HFF-Myc (cell line): ENCODE results near the gene HABP2.

Experiments used
- DNase-seq: peaks from one replicate; pipeline ENCODE4 v3.0.0-alpha.2; 2011; ENCODE audit warnings: low read depth; ENCODE audit errors: extremely low read depth
- H3K4me3 ChIP-seq: replicated peaks from 2 replicates; pipeline ENCODE4 v1.5.1; 2011; ENCODE audit warnings: low read depth, mild to moderate bottlenecking, control low read depth, low read length
- CTCF ChIP-seq: IDR thresholded peaks from 2 replicates; pipeline ENCODE4 v1.5.1; 2012; ENCODE audit warnings: mild to moderate bottlenecking, low read depth, low read length, control low read depth; ENCODE audit errors: missing control alignments

Gene HABP2

GRCh38 chr10:113552014-113552413, 839 bp upstream of the HABP2 start:
- no peak for TF ChIP-seq CTCF
- no peak for DNase-seq
- no peak overlapping the region for H3K4me3 ChIP-seq

- no peak for TF ChIP-seq CTCF
- DNase-seq = no peak
- no peak overlapping the region for H3K4me3 ChIP-seq
These were observed 296 bp downstream of the HABP2 start for GRCh38 chr10:113553149-113553548.

- H3K4me3 ChIP-seq = no peak overlapping the region
- no peak for TF ChIP-seq CTCF
- no peak for DNase-seq
These were observed 1.4 kb downstream of the HABP2 start for GRCh38 chr10:113554214-113554613.

GRCh38 chr10:113555245-113555644, 2.4 kb downstream of the HABP2 start:
- no peak overlapping the region for H3K4me3 ChIP-seq
- DNase-seq = no peak
- no peak for TF ChIP-seq CTCF

- no peak for DNase-seq
- no peak overlapping the region for H3K4me3 ChIP-seq
- no peak for TF ChIP-seq CTCF
These were observed 2.9 kb downstream of the HABP2 start for GRCh38 chr10:113555751-113556150.

- TF ChIP-seq CTCF = no peak
- no peak overlapping the region for H3K4me3 ChIP-seq
- DNase-seq = no peak
These were observed 4.6 kb downstream of the HABP2 start for GRCh38 chr10:113557424-113557862.

- no peak overlapping the region for H3K4me3 ChIP-seq
- no peak for DNase-seq
- TF ChIP-seq CTCF = no peak
These were observed 5.1 kb downstream of the HABP2 start for GRCh38 chr10:113557903-113558321.
